ENCODE measurements around the gene RPRML. TPM values are rescaled to one million over a fixed set of nuclear protein-coding genes. Genes with fewer than 3 reads are reported as not detected.
"Not testable (repeated sequence)": the region's sequence is repeated elsewhere in the genome, so short reads cannot be mapped to it uniquely, and the experiment has no call there.

Gene RPRML
- total RNA-seq, 2 experiments from 2014 or later, result not detected

- CTCF ChIA-PET, result no interaction called here
- H3K27ac Mint-ChIP-seq, result no peak overlapping the region
Measured at GRCh38 chr17:46972346-46972745, 6.7 kb downstream of the RPRML start.

DNA sequence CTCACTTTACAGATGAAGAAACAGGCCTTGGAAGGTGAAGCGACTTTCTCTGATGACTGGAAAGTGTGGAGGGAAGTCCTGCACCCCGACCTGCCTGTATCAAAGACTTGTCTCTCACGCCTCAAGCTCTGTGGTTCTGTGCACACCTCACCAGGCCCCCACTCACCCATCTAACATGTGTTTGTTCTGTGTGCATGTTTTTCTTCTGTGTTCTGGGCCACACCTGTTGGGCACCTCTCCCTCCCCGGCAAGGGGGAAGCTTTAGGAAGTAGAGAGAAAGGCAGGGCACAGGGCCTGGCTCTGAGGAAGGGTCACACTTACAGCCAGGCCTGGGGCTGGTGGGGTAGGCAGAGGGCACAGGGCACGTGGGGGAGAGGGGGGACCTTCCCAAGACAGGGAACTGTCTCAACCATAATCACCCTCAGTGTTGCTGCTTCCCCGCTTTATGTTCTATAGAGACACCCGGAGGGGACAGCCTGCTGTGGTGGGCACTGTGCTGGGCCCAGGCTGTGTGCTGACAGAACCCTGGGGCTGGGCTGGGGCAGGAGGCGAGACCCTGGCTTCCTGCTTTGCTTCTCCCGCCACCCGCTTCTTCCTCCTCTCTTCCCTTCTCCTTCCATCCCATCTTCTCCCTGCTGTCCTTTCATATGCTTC lies 7.3 kb downstream of the RPRML start:
- intact Hi-C loops (cut with micrococcal nuclease), result no loop called here
- Mint-ChIP-seq H3K4me3 (no peak overlapping the region), H3K9me3 (no peaks in the 10 kb centered on the region), H3K4me1 (ENCODE audit: low read depth) (no peaks in the 10 kb centered on the region), H3K27me3 (ENCODE audit: low read depth) (peaks cover 7% of the 10 kb centered on the region), H3K27ac (no peak overlapping the region), H3K36me3 (ENCODE audit: low read depth) (peaks cover 3% of the 10 kb centered on the region)
- CTCF ChIA-PET, result no interaction called here
- no peak for DNase-seq

More at GRCh38 chr17:46972346-46972745, 6.7 kb downstream of the RPRML start:
- H3K4me3 Mint-ChIP-seq, result no peak overlapping the region
- H3K9me3 Mint-ChIP-seq, result no peaks in the 10 kb centered on the region
- H3K27me3 Mint-ChIP-seq (ENCODE audit: low read depth), result peaks cover 13% of the 10 kb centered on the region
- no peaks in the 10 kb centered on the region for H3K4me1 Mint-ChIP-seq (ENCODE audit: low read depth)
- peaks cover under 1% of the 10 kb centered on the region for H3K36me3 Mint-ChIP-seq (ENCODE audit: low read depth)
- no peak for DNase-seq
- intact Hi-C loops (cut with micrococcal nuclease), result no loop called here

- H3K4me3 Mint-ChIP-seq, result no peak overlapping the region
- no peaks in the 10 kb centered on the region for H3K9me3 Mint-ChIP-seq
- no peaks in the 10 kb centered on the region for H3K4me1 Mint-ChIP-seq (ENCODE audit: low read depth)
- no peak overlapping the region for H3K27ac Mint-ChIP-seq
- intact Hi-C loops (cut with micrococcal nuclease), result no loop called here
- CTCF ChIA-PET, result interaction anchor here (0.6 kb wide), 1 partner anchor 16 kb away, joined by 4 read pairs; no protein-coding TSS in a partner anchor
- peaks cover 3% of the 10 kb centered on the region for H3K36me3 Mint-ChIP-seq (ENCODE audit: low read depth)
- DNase-seq, result no peak
- no peaks in the 10 kb centered on the region for H3K27me3 Mint-ChIP-seq (ENCODE audit: low read depth)
Measured at GRCh38 chr17:46968896-46969295, 10.2 kb downstream of the RPRML start.

DNA sequence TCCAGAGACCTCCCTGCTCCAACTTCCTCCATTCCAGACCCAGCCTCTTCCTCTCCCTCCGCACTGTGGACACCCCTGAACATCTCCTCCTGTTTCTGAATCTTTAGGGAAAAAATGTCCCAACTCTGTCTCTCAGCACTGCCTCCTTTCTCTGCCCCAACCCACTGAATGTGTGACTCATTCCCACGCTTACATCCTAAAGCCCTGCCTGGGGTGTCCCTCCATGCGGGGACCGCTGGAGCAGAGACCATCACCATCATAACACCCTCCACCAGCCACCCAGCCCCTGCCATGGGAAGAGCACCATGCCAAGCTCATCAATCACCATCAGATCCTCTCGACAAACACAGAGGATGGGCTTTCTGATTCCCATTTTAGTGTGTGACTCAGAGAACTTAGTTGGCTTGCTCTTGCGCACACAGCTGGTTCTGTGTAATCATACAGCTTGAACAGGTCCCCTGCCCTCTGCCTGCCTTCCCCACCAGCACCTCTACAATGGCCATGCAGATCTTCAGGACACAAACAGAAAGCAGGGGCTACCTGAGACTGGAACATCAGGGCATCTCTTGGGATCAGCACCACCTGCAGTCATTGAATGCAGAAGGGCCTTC lies 10.7 kb downstream of the RPRML start:
- DNase-seq, result no peak
- Mint-ChIP-seq H3K36me3 (ENCODE audit: low read depth) (peaks cover 3% of the 10 kb centered on the region), H3K27ac (no peak overlapping the region), H3K4me1 (ENCODE audit: low read depth) (no peaks in the 10 kb centered on the region), H3K4me3 (no peak overlapping the region), H3K9me3 (no peaks in the 10 kb centered on the region), H3K27me3 (ENCODE audit: low read depth) (no peaks in the 10 kb centered on the region)
- intact Hi-C loops (cut with micrococcal nuclease), result no loop called here
- CTCF ChIA-PET, result interaction anchor here (0.6 kb wide), 1 partner anchor 17 kb away, joined by 4 read pairs; no protein-coding TSS in a partner anchor

DNA sequence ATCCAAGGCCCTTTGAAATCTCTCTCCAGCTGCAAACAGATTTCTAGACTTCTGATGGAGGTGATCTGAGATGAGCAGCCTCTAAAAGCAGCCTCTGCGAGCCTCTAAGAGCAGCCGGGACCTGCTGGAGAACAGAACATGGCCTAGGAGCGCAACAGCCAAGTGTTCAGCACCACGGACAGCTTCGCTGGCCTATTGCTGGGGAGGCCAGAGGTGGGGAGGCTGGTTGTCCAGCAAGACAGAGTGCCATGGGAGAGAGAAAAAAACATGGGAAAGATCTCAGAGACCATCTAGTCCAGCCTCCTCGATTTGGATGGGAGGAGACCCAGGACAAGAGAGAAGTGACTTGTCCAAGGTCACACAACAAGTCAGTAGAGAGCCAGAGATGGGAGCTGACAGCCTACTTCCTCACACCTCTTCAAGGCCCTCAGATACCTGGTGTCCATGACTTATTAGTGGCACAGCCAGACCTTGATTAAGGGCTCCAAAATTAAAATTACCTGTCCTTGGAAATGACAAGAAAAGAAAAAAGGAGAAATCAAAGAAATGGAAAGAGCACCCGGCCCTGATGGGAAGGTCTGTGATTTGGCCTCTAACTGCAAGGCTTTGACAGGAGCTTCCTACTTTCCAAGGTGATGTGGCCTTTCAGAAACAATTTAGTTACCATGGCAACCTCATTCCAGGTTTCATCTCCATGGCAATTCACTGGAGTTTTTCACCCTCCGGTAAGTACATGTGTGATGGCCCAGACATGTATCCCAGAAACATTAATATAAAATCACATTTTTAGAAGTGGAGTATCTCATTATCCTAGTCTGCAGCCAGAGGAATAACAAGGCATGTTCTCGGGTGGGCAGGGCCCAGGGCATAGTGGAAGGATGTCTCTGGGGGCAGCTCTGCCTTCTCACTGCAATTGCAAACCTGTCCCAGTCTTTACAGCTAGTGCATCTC lies 14.5 kb downstream of the RPRML start:
- no peak overlapping the region for H3K27ac Mint-ChIP-seq
- H3K27me3 Mint-ChIP-seq (ENCODE audit: low read depth), result peaks cover 2% of the 10 kb centered on the region
- CTCF ChIA-PET, result interaction anchor here (0.8 kb wide), 1 partner anchor 22 kb away, joined by 3 read pairs; no protein-coding TSS in a partner anchor
- H3K9me3 Mint-ChIP-seq, result peaks cover 2% of the 10 kb centered on the region
- peaks cover 5% of the 10 kb centered on the region for H3K36me3 Mint-ChIP-seq (ENCODE audit: low read depth)
- intact Hi-C loops (cut with micrococcal nuclease), result no loop called here
- DNase-seq, result peak; percentile 19
- peaks cover 5% of the 10 kb centered on the region for H3K4me1 Mint-ChIP-seq (ENCODE audit: low read depth)
- no peak overlapping the region for H3K4me3 Mint-ChIP-seq

- Mint-ChIP-seq H3K4me1 (ENCODE audit: low read depth) (peaks cover 5% of the 10 kb centered on the region), H3K4me3 (no peak overlapping the region), H3K9me3 (peaks cover 2% of the 10 kb centered on the region), H3K27ac (no peak overlapping the region), H3K27me3 (ENCODE audit: low read depth) (peaks cover 2% of the 10 kb centered on the region), H3K36me3 (ENCODE audit: low read depth) (peaks cover 5% of the 10 kb centered on the region)
- intact Hi-C loops (cut with micrococcal nuclease), result no loop called here
- CTCF ChIA-PET, result no interaction called here
- DNase-seq, result no peak
Measured at GRCh38 chr17:46963571-46963970, 15.5 kb downstream of the RPRML start.

DNA sequence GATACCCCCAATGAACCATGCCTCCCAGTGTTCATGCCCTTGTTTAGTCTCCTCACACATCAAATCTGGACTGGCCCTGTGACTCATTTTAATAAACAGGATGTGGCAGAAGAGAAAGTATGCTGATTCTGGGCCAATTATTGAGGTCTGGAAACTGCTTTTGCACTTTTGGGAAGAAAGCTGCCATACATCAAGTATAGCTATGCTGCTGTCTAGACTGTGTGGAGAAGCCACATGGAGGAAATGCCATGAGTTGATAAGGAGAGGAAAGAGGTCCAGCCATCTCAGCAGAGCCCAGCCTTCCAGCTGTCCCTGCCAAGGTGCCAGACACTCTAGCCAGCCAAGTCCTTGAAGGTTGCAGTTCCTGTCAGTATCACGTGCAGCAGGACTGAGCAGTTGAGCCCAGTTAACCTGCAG lies 16.7 kb downstream of the RPRML start:
- DNase-seq, result no peak
- CTCF ChIA-PET, result no interaction called here
- peaks cover 2% of the 10 kb centered on the region for H3K9me3 Mint-ChIP-seq
- H3K36me3 Mint-ChIP-seq (ENCODE audit: low read depth), result peaks cover 5% of the 10 kb centered on the region
- no peak overlapping the region for H3K4me3 Mint-ChIP-seq
- H3K27me3 Mint-ChIP-seq (ENCODE audit: low read depth), result peaks cover 2% of the 10 kb centered on the region
- intact Hi-C loops (cut with micrococcal nuclease), result no loop called here
- peaks cover 5% of the 10 kb centered on the region for H3K4me1 Mint-ChIP-seq (ENCODE audit: low read depth)
- no peak overlapping the region for H3K27ac Mint-ChIP-seq

DNA sequence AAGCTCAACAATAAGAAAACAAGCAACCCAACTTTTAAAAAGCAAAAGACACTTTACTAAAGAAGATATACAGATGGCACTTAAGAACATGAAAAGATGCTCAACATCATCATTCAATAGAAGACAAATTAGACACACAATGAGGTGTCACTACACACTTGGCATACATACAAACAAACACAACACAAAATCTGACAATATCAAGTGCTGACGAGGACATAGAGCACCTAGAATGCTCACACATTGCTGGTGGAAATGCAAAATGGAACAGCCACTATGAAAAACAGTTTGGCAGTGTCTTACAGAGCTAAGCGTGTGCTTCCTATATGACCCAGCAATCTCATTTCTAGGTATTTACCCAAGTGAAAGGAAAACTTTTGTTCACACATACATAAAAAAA lies 18.9 kb downstream of the RPRML start:
- no peak overlapping the region for H3K27ac Mint-ChIP-seq
- peaks cover 2% of the 10 kb centered on the region for H3K27me3 Mint-ChIP-seq (ENCODE audit: low read depth)
- intact Hi-C loops (cut with micrococcal nuclease), result no loop called here
- no peak overlapping the region for H3K4me3 Mint-ChIP-seq
- peaks cover 5% of the 10 kb centered on the region for H3K4me1 Mint-ChIP-seq (ENCODE audit: low read depth)
- CTCF ChIA-PET, result no interaction called here
- H3K36me3 Mint-ChIP-seq (ENCODE audit: low read depth), result peaks cover 6% of the 10 kb centered on the region
- DNase-seq, result no peak
- H3K9me3 Mint-ChIP-seq, result peaks cover 2% of the 10 kb centered on the region

DNA sequence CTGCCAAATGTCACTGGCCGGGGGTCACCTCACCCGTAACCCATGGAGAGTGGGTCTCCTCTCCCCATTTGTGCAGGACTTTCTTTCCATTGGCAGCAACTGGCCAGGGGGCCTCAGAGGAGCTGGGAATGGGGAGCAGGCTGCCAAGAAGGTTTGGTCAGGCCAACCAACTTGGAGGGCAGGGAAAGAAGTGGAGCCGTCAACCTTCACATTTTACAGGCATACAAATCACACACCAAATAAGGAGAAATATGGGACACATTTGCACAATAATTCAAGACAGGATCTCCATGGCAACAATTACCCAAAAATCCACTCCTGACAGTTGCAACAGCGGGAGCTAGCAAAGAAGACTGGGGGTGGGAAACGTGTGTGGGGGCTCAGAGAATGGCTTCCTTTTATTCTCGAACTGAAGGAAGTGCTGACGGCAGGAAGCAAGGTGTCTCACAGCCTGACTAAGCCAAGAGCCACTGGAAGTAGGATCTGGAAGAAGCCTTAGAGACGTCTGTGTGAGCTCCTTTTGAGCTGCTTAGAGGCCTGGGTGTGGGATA lies 20.9 kb downstream of the RPRML start:
- peaks cover 5% of the 10 kb centered on the region for H3K4me1 Mint-ChIP-seq (ENCODE audit: low read depth)
- no peak overlapping the region for H3K27ac Mint-ChIP-seq
- no peak for DNase-seq
- H3K27me3 Mint-ChIP-seq (ENCODE audit: low read depth), result peaks cover 2% of the 10 kb centered on the region
- H3K36me3 Mint-ChIP-seq (ENCODE audit: low read depth), result peaks cover 6% of the 10 kb centered on the region
- peaks cover 2% of the 10 kb centered on the region for H3K9me3 Mint-ChIP-seq
- CTCF ChIA-PET, result no interaction called here
- intact Hi-C loops (cut with micrococcal nuclease), result no loop called here
- H3K4me3 Mint-ChIP-seq, result no peak overlapping the region

- H3K36me3 Mint-ChIP-seq (ENCODE audit: low read depth); H3K9me3 Mint-ChIP-seq; DNase-seq; H3K4me3 Mint-ChIP-seq; intact Hi-C loops (cut with micrococcal nuclease); H3K4me1 Mint-ChIP-seq (ENCODE audit: low read depth); H3K27ac Mint-ChIP-seq; H3K27me3 Mint-ChIP-seq (ENCODE audit: low read depth): not testable (repeated sequence)
- CTCF ChIA-PET, result interaction anchor here (2.8 kb wide), 1 partner anchor 11 kb away, joined by 23 read pairs; no protein-coding TSS in a partner anchor
Measured at GRCh38 chr17:46953191-46953590, 25.9 kb downstream of the RPRML start.

- H3K4me1 Mint-ChIP-seq (ENCODE audit: low read depth), result no peaks in the 10 kb centered on the region
- H3K9me3 Mint-ChIP-seq, result no peaks in the 10 kb centered on the region
- DNase-seq, result no peak
- intact Hi-C loops (cut with micrococcal nuclease), result no loop called here
- H3K27ac Mint-ChIP-seq, result no peak overlapping the region
- H3K4me3 Mint-ChIP-seq, result no peak overlapping the region
- H3K27me3 Mint-ChIP-seq (ENCODE audit: low read depth), result no peaks in the 10 kb centered on the region
- CTCF ChIA-PET, result interaction anchor here (2.8 kb wide), 1 partner anchor 10 kb away, joined by 23 read pairs; no protein-coding TSS in a partner anchor
- peaks cover 5% of the 10 kb centered on the region for H3K36me3 Mint-ChIP-seq (ENCODE audit: low read depth)
Measured at GRCh38 chr17:46952115-46952514, 26.9 kb downstream of the RPRML start.

- CTCF ChIA-PET, result interaction anchor here (0.8 to 2.8 kb wide), 2 partner anchors 10 to 26 kb away, joined by 3 to 23 read pairs; no protein-coding TSS in a partner anchor
- no peak overlapping the region for H3K4me3 Mint-ChIP-seq
- no peaks in the 10 kb centered on the region for H3K4me1 Mint-ChIP-seq (ENCODE audit: low read depth)
- DNase-seq, result no peak
- H3K27ac Mint-ChIP-seq, result no peak overlapping the region
- H3K9me3 Mint-ChIP-seq, result no peaks in the 10 kb centered on the region
- no peaks in the 10 kb centered on the region for H3K27me3 Mint-ChIP-seq (ENCODE audit: low read depth)
- intact Hi-C loops (cut with micrococcal nuclease), result no loop called here
- peaks cover 5% of the 10 kb centered on the region for H3K36me3 Mint-ChIP-seq (ENCODE audit: low read depth)
Measured at GRCh38 chr17:46951706-46952105, 27.3 kb downstream of the RPRML start.

Measured in activated naive CD4-positive, alpha-beta T cell treated with anti-CD3 and anti-CD28 coated beads for 36 hours (primary cell).